C4-2B (cell line): Measurements from ENCODE around the gene UVRAG.
"Not testable (repeated sequence)": the region's sequence is repeated elsewhere in the genome, so short reads cannot be mapped to it uniquely, and the experiment has no call there.

Experiments
- H3K27ac ChIP-seq: fragments of 450-650 bp; 2 replicates; pipeline ENCODE4 v1.5.1; 2017
- ZFX ChIP-seq: fragments of 450-650 bp; IDR thresholded peaks from 2 replicates; pipeline ENCODE4 v1.6.1; 2017
- TF ChIP-seq, protein P1 (sequence below): fragments of 450-650 bp; conservative IDR thresholded peaks from 2 replicates; pipeline ENCODE4 v1.5.1; 2017; ENCODE audit warnings: mild to moderate bottlenecking

UVRAG gene

DNA sequence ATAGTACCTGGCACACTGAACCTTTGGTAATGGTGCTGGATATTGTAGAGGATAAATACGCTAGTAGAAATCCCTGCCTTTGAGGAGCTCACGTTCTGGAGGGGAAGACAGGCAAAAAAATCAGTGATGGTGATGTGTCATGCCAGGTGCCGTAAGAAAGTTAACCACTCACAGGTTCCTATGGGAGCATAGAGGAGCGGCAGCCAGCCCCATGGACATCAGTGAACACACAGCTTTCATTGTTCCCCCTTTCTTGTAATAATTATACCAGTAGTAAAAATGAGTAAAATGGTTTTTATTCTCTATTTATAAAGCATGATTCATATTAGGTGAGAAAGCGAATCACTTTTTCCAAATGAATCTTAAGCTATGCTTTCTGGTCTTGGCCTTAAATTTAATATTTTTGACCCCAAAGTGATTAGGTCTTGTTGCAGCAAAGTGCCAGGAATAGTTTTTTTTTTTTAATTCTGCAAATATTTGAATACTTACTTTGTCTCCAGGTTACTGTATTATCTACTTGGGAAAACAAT, 57.9 kb downstream of the UVRAG start:
- no peak for TF ChIP-seq ZFX
- TF ChIP-seq, protein P1, sequence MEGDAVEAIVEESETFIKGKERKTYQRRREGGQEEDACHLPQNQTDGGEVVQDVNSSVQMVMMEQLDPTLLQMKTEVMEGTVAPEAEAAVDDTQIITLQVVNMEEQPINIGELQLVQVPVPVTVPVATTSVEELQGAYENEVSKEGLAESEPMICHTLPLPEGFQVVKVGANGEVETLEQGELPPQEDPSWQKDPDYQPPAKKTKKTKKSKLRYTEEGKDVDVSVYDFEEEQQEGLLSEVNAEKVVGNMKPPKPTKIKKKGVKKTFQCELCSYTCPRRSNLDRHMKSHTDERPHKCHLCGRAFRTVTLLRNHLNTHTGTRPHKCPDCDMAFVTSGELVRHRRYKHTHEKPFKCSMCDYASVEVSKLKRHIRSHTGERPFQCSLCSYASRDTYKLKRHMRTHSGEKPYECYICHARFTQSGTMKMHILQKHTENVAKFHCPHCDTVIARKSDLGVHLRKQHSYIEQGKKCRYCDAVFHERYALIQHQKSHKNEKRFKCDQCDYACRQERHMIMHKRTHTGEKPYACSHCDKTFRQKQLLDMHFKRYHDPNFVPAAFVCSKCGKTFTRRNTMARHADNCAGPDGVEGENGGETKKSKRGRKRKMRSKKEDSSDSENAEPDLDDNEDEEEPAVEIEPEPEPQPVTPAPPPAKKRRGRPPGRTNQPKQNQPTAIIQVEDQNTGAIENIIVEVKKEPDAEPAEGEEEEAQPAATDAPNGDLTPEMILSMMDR = no peak
- H3K27ac ChIP-seq = no peak overlapping the region

DNA sequence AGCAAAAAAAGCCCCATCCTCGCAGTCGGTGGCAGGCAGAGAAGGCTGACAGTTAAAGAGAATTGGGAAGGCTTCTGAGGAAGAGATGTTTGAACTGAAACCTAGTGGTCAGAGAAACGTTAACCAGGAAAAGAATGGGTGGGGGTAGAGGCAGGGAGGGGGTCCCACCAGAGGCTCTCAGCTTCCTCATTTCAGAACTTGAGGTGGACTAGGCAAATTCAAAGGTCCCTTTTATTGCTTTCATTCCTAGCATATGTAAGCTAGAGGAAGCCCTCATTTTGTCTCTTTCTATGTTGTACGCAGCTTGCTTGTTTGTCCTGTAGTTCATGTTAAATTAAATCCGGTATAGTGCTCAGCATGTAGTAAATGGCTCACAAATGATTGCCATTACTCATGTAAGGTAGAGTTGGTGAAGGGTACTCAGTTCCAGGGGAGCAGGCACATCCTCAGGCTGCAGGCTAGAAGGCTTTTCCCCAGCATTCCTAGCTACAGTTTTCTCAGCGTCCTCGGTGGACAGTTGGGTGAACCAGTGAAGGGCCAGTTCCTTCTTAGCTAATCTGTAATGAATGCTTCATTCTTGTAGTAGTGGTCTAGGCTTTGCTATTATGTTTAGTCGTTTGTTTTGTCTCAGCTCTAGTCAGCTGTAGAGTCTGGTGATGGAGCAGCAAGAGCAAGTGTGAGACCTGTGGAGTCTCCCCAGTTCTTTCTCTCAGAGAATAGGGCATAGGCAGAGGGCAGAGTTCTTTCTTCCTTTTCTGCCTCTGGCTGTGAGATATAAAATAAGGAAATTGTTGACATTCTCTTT, 58.6 kb downstream of the UVRAG start:
- H3K27ac ChIP-seq = no peak overlapping the region
- no peak for TF ChIP-seq ZFX
- TF ChIP-seq, protein P1 = no peak

DNA sequence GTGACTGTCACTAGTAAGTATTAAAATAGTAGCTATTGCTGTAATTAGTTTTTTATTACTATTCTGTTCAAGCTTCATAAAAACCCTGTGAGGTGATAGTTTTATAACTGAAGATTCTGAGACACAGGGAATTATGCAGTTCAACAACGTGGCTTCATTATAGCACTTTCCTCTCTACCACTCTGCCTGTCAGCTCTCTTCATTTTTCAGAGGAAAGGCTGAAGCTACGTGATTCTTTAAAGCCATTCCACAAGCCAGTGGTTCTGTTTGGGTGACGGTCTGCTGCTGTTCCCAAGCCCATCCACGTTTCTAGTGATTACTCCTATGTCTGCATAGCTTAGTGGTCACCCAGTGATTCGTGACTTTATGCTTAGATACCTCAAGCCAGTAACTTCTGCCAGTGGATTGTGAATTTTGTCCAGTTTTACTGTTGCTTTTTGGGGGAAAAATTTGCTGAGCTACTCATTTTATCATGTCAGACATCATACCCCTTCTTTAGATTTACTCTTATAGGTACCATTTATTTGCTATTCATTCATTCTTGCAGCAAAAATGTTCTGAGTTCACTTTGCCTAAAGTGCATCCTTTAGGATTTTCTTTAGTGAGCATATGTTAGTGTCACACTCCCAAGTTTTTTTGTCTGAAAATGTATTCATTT, 59.8 kb downstream of the UVRAG start:
- TF ChIP-seq, protein P1 = no peak
- TF ChIP-seq ZFX = no peak
- H3K27ac ChIP-seq = no peak overlapping the region

DNA sequence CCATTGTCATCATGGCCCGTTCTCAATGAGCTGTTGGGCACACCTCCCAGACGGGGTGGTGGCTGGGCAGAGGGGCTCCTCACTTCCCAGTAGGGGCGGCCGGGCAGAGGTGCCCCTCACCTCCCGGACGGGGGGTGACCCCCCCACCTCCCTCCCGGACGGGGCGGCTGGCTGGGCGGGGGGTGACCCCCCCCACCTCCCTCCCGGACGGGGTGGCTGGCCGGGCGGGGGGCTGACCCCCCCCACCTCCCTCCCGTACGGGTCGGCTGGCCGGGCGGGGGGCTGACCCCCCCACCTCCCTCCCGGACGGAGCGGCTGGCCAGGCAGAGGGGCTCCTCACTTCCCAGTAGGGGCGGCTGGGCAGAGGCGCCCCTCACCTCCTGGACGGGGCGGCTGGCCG, 62.3 kb downstream of the UVRAG start:
- not testable (repeated sequence) for H3K27ac ChIP-seq

DNA sequence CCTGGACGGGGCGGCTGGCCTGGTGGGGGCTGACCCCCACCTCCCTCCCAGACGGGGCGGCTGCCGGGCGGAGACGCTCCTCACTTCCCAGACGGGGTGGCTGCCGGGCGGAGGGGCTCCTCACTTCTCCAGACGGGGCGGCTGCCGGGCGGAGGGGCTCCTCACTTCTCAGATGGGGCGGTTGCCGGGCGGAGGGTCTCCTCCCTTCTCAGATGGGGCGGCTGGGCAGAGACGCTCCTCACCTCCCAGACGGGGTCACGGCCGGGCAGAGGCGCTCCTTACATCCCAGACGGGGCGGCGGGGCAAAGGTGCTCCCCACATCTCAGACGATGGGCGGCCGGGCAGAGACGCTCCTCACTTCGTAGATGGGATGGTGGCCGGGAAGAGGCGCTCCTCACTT, 62.9 kb downstream of the UVRAG start:
- H3K27ac ChIP-seq = not testable (repeated sequence)

DNA sequence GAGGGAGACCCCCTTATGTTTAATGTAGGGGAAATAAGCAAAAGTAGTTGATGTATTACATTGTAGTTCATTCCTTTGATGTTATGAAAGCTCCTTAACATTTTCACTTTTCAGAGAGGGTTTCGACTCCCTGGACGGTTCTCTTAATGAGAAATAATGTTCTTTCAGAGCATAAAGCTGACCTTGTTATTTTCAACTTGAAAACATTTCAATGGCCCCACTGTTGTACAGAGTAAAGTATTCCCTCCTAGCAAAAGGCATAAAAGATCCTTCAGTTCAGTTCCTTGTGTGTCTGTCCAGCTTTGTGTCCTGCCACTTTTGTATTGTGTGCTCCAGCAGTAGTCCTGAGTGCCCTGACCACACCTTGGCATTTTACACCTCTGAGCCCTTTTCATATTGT, 63.9 kb downstream of the UVRAG start:
- no peak overlapping the region for H3K27ac ChIP-seq
- TF ChIP-seq ZFX = no peak

DNA sequence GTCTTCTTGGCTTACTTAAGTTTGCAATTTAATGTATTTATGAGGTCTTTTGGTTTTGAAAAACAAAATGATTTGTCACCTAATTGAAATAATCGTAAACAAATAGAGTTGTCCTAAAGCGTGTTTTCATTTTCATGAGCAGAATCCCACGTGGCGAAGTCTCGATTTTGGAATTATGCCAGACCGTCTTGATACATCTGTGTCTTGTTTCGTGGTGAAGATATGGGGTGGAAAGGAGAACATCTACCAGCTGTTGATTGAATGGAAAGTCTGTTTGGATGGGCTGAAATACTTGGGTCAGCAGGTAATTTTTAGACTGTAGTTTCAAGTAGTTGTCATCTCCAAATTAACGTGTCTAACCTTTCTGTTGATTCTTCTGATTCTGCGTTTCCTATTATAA, 64.7 kb downstream of the UVRAG start:
- H3K27ac ChIP-seq = no peak overlapping the region
- TF ChIP-seq ZFX = no peak
- TF ChIP-seq, protein P1 = no peak

DNA sequence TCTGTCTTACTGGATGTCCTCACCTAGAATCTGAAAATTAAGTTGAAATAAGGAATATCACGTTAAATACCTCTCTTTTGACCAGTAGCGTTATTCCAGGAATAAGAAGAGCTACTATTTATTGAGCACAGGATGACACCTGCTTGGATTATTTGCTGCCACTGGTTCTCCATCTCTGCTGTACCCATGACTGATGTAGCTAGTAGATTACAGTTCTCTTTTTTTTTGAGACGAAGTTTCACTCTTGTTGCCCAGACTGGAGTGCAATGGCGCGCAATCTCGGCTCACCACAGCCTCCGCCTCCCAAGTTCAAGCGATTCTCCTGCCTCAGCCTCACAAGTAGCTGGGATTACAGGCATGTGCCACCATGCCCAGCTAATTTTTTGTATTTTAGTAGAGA, 65.3 kb downstream of the UVRAG start:
- not testable (repeated sequence) for H3K27ac ChIP-seq

DNA sequence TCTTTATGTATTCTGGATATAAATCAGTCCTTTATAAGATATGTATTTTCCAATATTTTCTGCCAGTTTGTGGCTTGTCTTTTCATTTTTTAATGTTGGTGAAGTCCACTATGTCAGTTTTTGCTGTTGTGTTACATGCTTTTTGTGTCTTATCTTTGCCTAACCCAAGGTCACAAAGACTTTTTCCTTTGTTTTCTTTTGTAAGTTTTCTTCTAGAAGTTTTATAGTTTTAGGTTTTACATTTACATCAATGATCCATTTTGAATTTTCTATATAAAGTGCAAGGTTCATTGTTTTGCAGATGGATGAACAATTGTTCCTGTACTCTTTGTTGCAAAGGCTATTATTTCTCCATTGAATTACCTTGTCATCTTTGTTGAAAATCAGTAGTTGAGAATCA, 69.3 kb downstream of the UVRAG start:
- H3K27ac ChIP-seq = no peak overlapping the region
- TF ChIP-seq ZFX = no peak
- TF ChIP-seq, protein P1 = no peak
